PC-3 (cell line): ENCODE measurements around the gene FHAD1. TPM values are rescaled to one million over a fixed set of nuclear protein-coding genes. Genes with fewer than 3 reads are reported as not detected.

ENCODE experiments used
- ATAC-seq: fragments of 200-7000 bp; cut with Tn5 transposase; 2 replicates; pipeline ENCODE4 v1.9.1; 2020; ENCODE audit warnings: mild to moderate bottlenecking, moderate library complexity
- BruUV-seq: library from RNA; stranded (reverse); fragments of 400-500 nt; replicated peaks from 2 replicates; lab custom pipeline; 2021; lab: Mats Ljungman, UMichigan
- CTCF ChIA-PET: fragments of 300-600 bp; sonication (Branson Sonifier 250); formaldehyde crosslinking; loops from one replicate; lab custom pipeline; 2022; ENCODE audit warnings: antibody characterized with exemption; lab: Charles Lee
- POLR2A ChIA-PET: fragments of 300-600 bp; sonication (Branson Sonifier 250); formaldehyde crosslinking; loops from one replicate; lab custom pipeline; 2022; ENCODE audit warnings: antibody characterized with exemption; ENCODE audit not compliant: unreplicated experiment; lab: Charles Lee
- DNase-seq: peaks from one replicate; pipeline ENCODE4 v3.0.0-alpha.2; 2015
- H2AFZ ChIP-seq: fragments of 300-600 bp; sonication (generic); 2 replicates; pipeline ENCODE4 v1.6.0; 2016; ENCODE audit warnings: antibody characterized with exemption, low read length
- H3F3A ChIP-seq: fragments of 300-600 bp; sonication (generic); one replicate; pipeline ENCODE4 v1.6.0; 2017; ENCODE audit warnings: antibody characterized with exemption, low read length, control low read depth, mild to moderate bottlenecking; ENCODE audit not compliant: unreplicated experiment
- H3K27ac ChIP-seq: fragments of 300-600 bp; sonication (generic); 2 replicates; pipeline ENCODE4 v1.5.1; 2016; ENCODE audit warnings: mild to moderate bottlenecking, low read length
- H3K27me3 ChIP-seq: fragments of 300-600 bp; sonication (generic); 2 replicates; pipeline ENCODE4 v1.6.1; 2016; ENCODE audit warnings: low read length, mixed read lengths
- H3K36me3 ChIP-seq: fragments of 300-600 bp; sonication (generic); 2 replicates; pipeline ENCODE4 v1.6.1; 2016; ENCODE audit warnings: low read depth, mixed run types, low read length, mixed read lengths
- H3K4me1 ChIP-seq: fragments of 300-600 bp; sonication (generic); 2 replicates; pipeline ENCODE4 v1.5.1; 2016; ENCODE audit warnings: low read length; ENCODE audit not compliant: insufficient read depth
- H3K4me2 ChIP-seq: fragments of 300-600 bp; sonication (generic); 2 replicates; pipeline ENCODE4 v1.6.0; 2016; ENCODE audit warnings: low read length
- H3K4me3 ChIP-seq: fragments of 300-600 bp; sonication (generic); 2 replicates; pipeline ENCODE4 v1.5.1; 2016; ENCODE audit warnings: mild to moderate bottlenecking, low read length, mixed read lengths
- H3K79me2 ChIP-seq: fragments of 300-600 bp; sonication (generic); 2 replicates; pipeline ENCODE4 v1.6.1; 2017; ENCODE audit warnings: low read length, mixed read lengths
- H3K9ac ChIP-seq: fragments of 300-600 bp; sonication (generic); 2 replicates; pipeline ENCODE4 v1.6.0; 2016; ENCODE audit warnings: mild to moderate bottlenecking, low read length
- H3K9me2 ChIP-seq: fragments of 300-600 bp; sonication (generic); replicated peaks from 2 replicates; pipeline ENCODE4 v1.6.1; 2016; ENCODE audit warnings: mixed run types, low read length, mixed read lengths
- H3K9me3 ChIP-seq: fragments of 300-600 bp; sonication (generic); 2 replicates; pipeline ENCODE4 v1.6.1; 2016; ENCODE audit warnings: low read length, mixed read lengths
- H4K20me1 ChIP-seq: fragments of 300-600 bp; sonication (generic); 2 replicates; pipeline ENCODE4 v1.6.1; 2016; ENCODE audit warnings: low read length, mixed read lengths
- CTCF ChIP-seq: fragments of 300-600 bp; sonication (generic); conservative IDR thresholded peaks from 2 replicates; pipeline ENCODE4 v1.5.1; 2017; ENCODE audit warnings: antibody characterized with exemption, low read depth, mild to moderate bottlenecking, low read length
- EZH2 ChIP-seq: fragments of 300-600 bp; sonication (generic); IDR thresholded peaks from one replicate; pipeline ENCODE4 v1.6.1; 2017; ENCODE audit warnings: antibody characterized with exemption, mild to moderate bottlenecking, low read length; ENCODE audit not compliant: unreplicated experiment
- EZH2phosphoT487 ChIP-seq: fragments of 300-600 bp; sonication (generic); IDR thresholded peaks from 2 replicates; pipeline ENCODE4 v1.6.1; 2018; ENCODE audit warnings: mild to moderate bottlenecking, antibody characterized with exemption, low read length, borderline replicate concordance
- intact Hi-C: fragments of 100-400 bp; cut with micrococcal nuclease; formaldehyde crosslinking; loops from 2 replicates; pipeline ENCODE4 v1.9.0; 2023
- total RNA-seq: library from RNA; depleted of rRNA; stranded (reverse); fragments of >200 nt; gene quantifications from 2 replicates; pipeline ENCODE4 v1.2.3, GENCODE V29; 2014

Gene FHAD1
- total RNA-seq, 1 experiment from 2014 or later, result 0.95 TPM

GRCh38 chr1:15211424-15211823 lies 35.6 kb upstream of the FHAD1 start:
- Histone ChIP-seq H3K9ac (no peak overlapping the region), H3K79me2 (peaks cover 6% of the 10 kb centered on the region; the same call in 1 of the 2 replicates), H3K4me2 (no peak overlapping the region), H3K27ac (no peak overlapping the region), H3K4me1 (peaks cover 16% of the 10 kb centered on the region), H4K20me1 (no peaks in the 10 kb centered on the region), H3K36me3 (no peaks in the 10 kb centered on the region; the same call in 1 of the 2 replicates), H3K9me3 (no peaks in the 10 kb centered on the region), H3K27me3 (no peaks in the 10 kb centered on the region), H3K4me3 (no peak overlapping the region), H2AFZ (no peak overlapping the region), H3F3A (no peaks in the 10 kb centered on the region), H3K9me2 (no peaks in the 10 kb centered on the region)
- POLR2A ChIA-PET, result no interaction called here
- TF ChIP-seq EZH2 (no peak), CTCF (no peak), EZH2phosphoT487 (no peak)
- no peak for DNase-seq
- ATAC-seq, result no peak
- intact Hi-C loops, result no loop called here
- CTCF ChIA-PET, result interaction anchor here (0.6 kb wide), 1 partner anchor 60 kb away, joined by 4 read pairs; no protein-coding TSS in a partner anchor
- BruUV-seq, result no TSS peak

- no TSS peak for BruUV-seq
- TF ChIP-seq EZH2, result no peak
- TF ChIP-seq CTCF, result no peak
- TF ChIP-seq EZH2phosphoT487, result no peak
- POLR2A ChIA-PET, result no interaction called here
Observed at GRCh38 chr1:15212216-15212953, 34.6 kb upstream of the FHAD1 start.

GRCh38 chr1:15212954-15213291 lies 34.1 kb upstream of the FHAD1 start:
- Histone ChIP-seq H2AFZ (no peak overlapping the region), H3K27me3 (no peaks in the 10 kb centered on the region), H3K9ac (no peak overlapping the region), H3K79me2 (0 out of 2 replicates have a peak, but pooled peaks cover 2% of the 10 kb centered on the region), H3K4me3 (no peak overlapping the region), H3K4me2 (no peak overlapping the region), H3K9me2 (no peaks in the 10 kb centered on the region), H3K36me3 (no peaks in the 10 kb centered on the region; the same call in 1 of the 2 replicates), H3F3A (no peaks in the 10 kb centered on the region), H3K27ac (no peak overlapping the region), H3K4me1 (peaks cover 8% of the 10 kb centered on the region), H4K20me1 (no peaks in the 10 kb centered on the region), H3K9me3 (no peaks in the 10 kb centered on the region)
- intact Hi-C loops, result no loop called here
- TF ChIP-seq CTCF, result no peak
- no peak for TF ChIP-seq EZH2phosphoT487
- TF ChIP-seq EZH2, result no peak
- ChIA-PET CTCF (no interaction called here), POLR2A (interaction anchor here (0.6 kb wide), 1 partner anchor 13 kb away, joined by 4 read pairs; no protein-coding TSS in a partner anchor)
- no peak for ATAC-seq
- DNase-seq, result no peak
- no TSS peak for BruUV-seq

More at GRCh38 chr1:15212216-15212953, 34.6 kb upstream of the FHAD1 start:
- ATAC-seq (no peak), DNase-seq (no peak)
- no peak overlapping the region for H2AFZ ChIP-seq
- no peaks in the 10 kb centered on the region for H4K20me1 ChIP-seq
- no peak overlapping the region for H3K27ac ChIP-seq
- H3K79me2 ChIP-seq, result peaks cover 3% of the 10 kb centered on the region; the same call in 1 of the 2 replicates
- peaks cover 8% of the 10 kb centered on the region for H3K4me1 ChIP-seq
- H3K27me3 ChIP-seq, result no peaks in the 10 kb centered on the region
- no peak overlapping the region for H3K4me2 ChIP-seq
- no peaks in the 10 kb centered on the region for H3K9me2 ChIP-seq
- H3K9me3 ChIP-seq, result no peaks in the 10 kb centered on the region
- H3K36me3 ChIP-seq, result no peaks in the 10 kb centered on the region; the same call in 1 of the 2 replicates
- intact Hi-C loops, result no loop called here
- H3K4me3 ChIP-seq, result no peak overlapping the region
- CTCF ChIA-PET, result no interaction called here
- no peak overlapping the region for H3K9ac ChIP-seq
- H3F3A ChIP-seq, result no peaks in the 10 kb centered on the region
